Chondrocyte (in vitro differentiated cells): ENCODE results near the gene SPG11. TPM values are rescaled to one million over a fixed set of nuclear protein-coding genes. Genes with fewer than 3 reads are reported as not detected.

Experiments used
- DNase-seq: peaks from one replicate; pipeline ENCODE4 v3.0.0; 2021; ENCODE audit warnings: mixed read lengths, low spot score
- H3K27ac Mint-ChIP-seq: one replicate; pipeline ENCODE4 v1.8.0; 2021; ENCODE audit warnings: mild to moderate bottlenecking, moderate library complexity, mixed read lengths; ENCODE audit not compliant: unreplicated experiment
- H3K27me3 Mint-ChIP-seq: 2 replicates; pipeline ENCODE4 v1.8.0; 2021; ENCODE audit warnings: low read depth, mixed read lengths
- H3K36me3 Mint-ChIP-seq: 2 replicates; pipeline ENCODE4 v1.8.0; 2021; ENCODE audit warnings: low read depth, mixed read lengths
- H3K4me1 Mint-ChIP-seq: 2 replicates; pipeline ENCODE4 v1.8.0; 2021; ENCODE audit warnings: low read depth, mild to moderate bottlenecking, mixed read lengths
- H3K4me3 Mint-ChIP-seq: one replicate; pipeline ENCODE4 v1.8.0; 2021; ENCODE audit warnings: mild to moderate bottlenecking, moderate library complexity, mixed read lengths; ENCODE audit not compliant: unreplicated experiment
- H3K9me3 Mint-ChIP-seq: 2 replicates; pipeline ENCODE4 v1.8.0; 2021; ENCODE audit warnings: low read depth, mixed read lengths
- CTCF ChIP-seq: fragments of 200-600 bp; sonication (generic); IDR thresholded peaks from 2 replicates; pipeline ENCODE4 v1.5.0; 2021; ENCODE audit warnings: antibody characterized with exemption, mild to moderate bottlenecking, moderate library complexity
- total RNA-seq: library from RNA; stranded (reverse); gene quantifications from 3 replicates; pipeline ENCODE4 v1.2.1, GENCODE V29; 2021

Gene SPG11
- total RNA-seq, 1 donor from 2014 or later: 45.4 TPM

GRCh38 chr15:44584162-44584749 is 79.2 kb downstream of the SPG11 start:
- TF ChIP-seq CTCF: peak; percentile 73
- H3K27me3 Mint-ChIP-seq: no peaks in the 10 kb centered on the region
- no peak overlapping the region for H3K4me3 Mint-ChIP-seq
- peaks cover 29% of the 10 kb centered on the region for H3K36me3 Mint-ChIP-seq
- peaks cover 3% of the 10 kb centered on the region for H3K4me1 Mint-ChIP-seq
- H3K9me3 Mint-ChIP-seq: no peaks in the 10 kb centered on the region
- no peak overlapping the region for H3K27ac Mint-ChIP-seq
- DNase-seq: no peak

GRCh38 chr15:44580105-44580504 is 83.4 kb downstream of the SPG11 start:
- peaks cover 17% of the 10 kb centered on the region for H3K36me3 Mint-ChIP-seq
- DNase-seq: no peak
- no peak for TF ChIP-seq CTCF
- H3K4me3 Mint-ChIP-seq: no peak overlapping the region
- no peaks in the 10 kb centered on the region for H3K9me3 Mint-ChIP-seq
- H3K27me3 Mint-ChIP-seq: no peaks in the 10 kb centered on the region
- H3K27ac Mint-ChIP-seq: no peak overlapping the region
- peaks cover 3% of the 10 kb centered on the region for H3K4me1 Mint-ChIP-seq

GRCh38 chr15:44574734-44575133 is 88.7 kb downstream of the SPG11 start:
- TF ChIP-seq CTCF: no peak
- no peaks in the 10 kb centered on the region for H3K4me1 Mint-ChIP-seq
- H3K4me3 Mint-ChIP-seq: no peak overlapping the region
- peaks cover 6% of the 10 kb centered on the region for H3K36me3 Mint-ChIP-seq
- no peak for DNase-seq
- no peaks in the 10 kb centered on the region for H3K27me3 Mint-ChIP-seq
- no peaks in the 10 kb centered on the region for H3K9me3 Mint-ChIP-seq
- no peak overlapping the region for H3K27ac Mint-ChIP-seq

GRCh38 chr15:44573386-44573785 is 90.1 kb downstream of the SPG11 start:
- no peaks in the 10 kb centered on the region for H3K27me3 Mint-ChIP-seq
- no peak for DNase-seq
- no peak for TF ChIP-seq CTCF
- H3K9me3 Mint-ChIP-seq: no peaks in the 10 kb centered on the region
- peaks cover 6% of the 10 kb centered on the region for H3K36me3 Mint-ChIP-seq
- H3K4me3 Mint-ChIP-seq: no peak overlapping the region
- H3K4me1 Mint-ChIP-seq: no peaks in the 10 kb centered on the region
- no peak overlapping the region for H3K27ac Mint-ChIP-seq

- TF ChIP-seq CTCF: no peak
- no peaks in the 10 kb centered on the region for H3K9me3 Mint-ChIP-seq
- no peak overlapping the region for H3K27ac Mint-ChIP-seq
- no peak overlapping the region for H3K4me3 Mint-ChIP-seq
- H3K27me3 Mint-ChIP-seq: no peaks in the 10 kb centered on the region
- peaks cover 17% of the 10 kb centered on the region for H3K36me3 Mint-ChIP-seq
- DNase-seq: no peak
- H3K4me1 Mint-ChIP-seq: peaks cover 6% of the 10 kb centered on the region
Observed at GRCh38 chr15:44570361-44570760, 93.1 kb downstream of the SPG11 start.
